Thyroid gland (tissue), 4 donors: Measurements from ENCODE around the gene SERPINA5.

Source experiments
- POLR2A ChIP-seq, 2 donors: fragments of 450-650 bp; IDR thresholded peaks; one replicate each; pipeline ENCODE4 v1.6.1; 2017; ENCODE audit warnings: antibody characterized with exemption in 2 of 2, mild to moderate bottlenecking in 2 of 2, moderate library complexity in 1 of 2
- TF ChIP-seq, protein P1 (sequence below), 6 experiments: fragments of 200-600 bp in 3 of 6; fragments of 450-650 bp in 3 of 6; sonication (generic) in 3 of 6; IDR thresholded peaks; one replicate each; pipeline ENCODE4 v1.5.1; 2016 to 2019; ENCODE audit warnings: antibody characterized with exemption in 6 of 6, mild to moderate bottlenecking in 2 of 6, inconsistent platforms in 1 of 6, moderate library complexity in 1 of 6

DNA sequence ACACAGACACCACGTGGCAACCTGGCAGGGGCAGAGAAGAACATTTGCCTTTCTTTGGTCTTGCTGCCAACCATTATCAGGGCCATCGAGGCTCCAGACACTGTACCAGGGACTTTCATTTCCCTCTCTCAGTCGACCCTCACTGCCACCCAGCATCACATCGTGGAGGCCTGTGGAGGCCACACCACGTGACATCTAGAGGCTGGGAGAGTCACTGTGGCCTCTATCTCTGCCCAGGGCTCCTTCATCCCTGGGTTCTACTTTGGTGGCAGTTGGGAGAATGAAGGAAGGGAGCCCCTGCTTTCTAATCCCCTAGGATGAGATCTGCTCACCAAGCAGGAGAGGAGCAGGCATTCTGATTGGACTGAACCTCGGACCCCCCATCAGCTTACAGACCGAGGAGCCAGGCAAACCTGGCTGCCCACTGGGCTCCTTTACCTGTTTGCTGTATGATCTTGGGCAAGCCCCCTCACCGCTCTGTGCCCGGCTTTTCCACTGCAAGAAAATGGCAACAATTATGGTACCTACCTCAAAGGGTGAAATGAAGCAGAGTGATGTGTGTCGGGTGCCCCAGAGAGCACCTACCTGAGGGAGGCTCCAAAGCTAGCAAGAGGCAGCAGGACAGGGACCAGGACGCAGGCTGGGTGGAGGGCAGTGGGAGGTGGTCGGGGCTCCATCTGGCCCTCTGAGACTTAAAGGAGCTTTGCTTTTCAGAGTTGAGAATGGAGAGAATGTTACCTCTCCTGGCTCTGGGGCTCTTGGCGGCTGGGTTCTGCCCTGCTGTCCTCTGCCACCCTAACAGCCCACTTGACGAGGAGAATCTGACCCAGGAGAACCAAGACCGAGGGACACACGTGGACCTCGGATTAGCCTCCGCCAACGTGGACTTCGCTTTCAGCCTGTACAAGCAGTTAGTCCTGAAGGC is 32.8 kb downstream of the SERPINA5 start:
- TF ChIP-seq, protein P1, sequence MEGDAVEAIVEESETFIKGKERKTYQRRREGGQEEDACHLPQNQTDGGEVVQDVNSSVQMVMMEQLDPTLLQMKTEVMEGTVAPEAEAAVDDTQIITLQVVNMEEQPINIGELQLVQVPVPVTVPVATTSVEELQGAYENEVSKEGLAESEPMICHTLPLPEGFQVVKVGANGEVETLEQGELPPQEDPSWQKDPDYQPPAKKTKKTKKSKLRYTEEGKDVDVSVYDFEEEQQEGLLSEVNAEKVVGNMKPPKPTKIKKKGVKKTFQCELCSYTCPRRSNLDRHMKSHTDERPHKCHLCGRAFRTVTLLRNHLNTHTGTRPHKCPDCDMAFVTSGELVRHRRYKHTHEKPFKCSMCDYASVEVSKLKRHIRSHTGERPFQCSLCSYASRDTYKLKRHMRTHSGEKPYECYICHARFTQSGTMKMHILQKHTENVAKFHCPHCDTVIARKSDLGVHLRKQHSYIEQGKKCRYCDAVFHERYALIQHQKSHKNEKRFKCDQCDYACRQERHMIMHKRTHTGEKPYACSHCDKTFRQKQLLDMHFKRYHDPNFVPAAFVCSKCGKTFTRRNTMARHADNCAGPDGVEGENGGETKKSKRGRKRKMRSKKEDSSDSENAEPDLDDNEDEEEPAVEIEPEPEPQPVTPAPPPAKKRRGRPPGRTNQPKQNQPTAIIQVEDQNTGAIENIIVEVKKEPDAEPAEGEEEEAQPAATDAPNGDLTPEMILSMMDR (IDR thresholded peaks at IDR 0.05): no peak
- TF ChIP-seq POLR2A (IDR thresholded peaks at IDR 0.05): no peak
